HG02623 (cell line): ENCODE measurements around the gene ANO3.
"Not testable (repeated sequence)": the region's sequence is repeated elsewhere in the genome, so short reads cannot be mapped to it uniquely, and the experiment has no call there.

ENCODE experiments used
- ATAC-seq: cut with Tn5 transposase; IDR thresholded peaks from one replicate; pipeline ENCODE4 v1.9.1; 2021; ENCODE audit warnings: moderate library complexity; ENCODE audit not compliant: unreplicated experiment

ANO3 gene

GRCh38 chr11:26618441-26618840, 286.5 kb downstream of the ANO3 start:
- no peak for ATAC-seq

- ATAC-seq, result no peak
These were observed 288.5 kb downstream of the ANO3 start for GRCh38 chr11:26620282-26621045.

- ATAC-seq, result no peak
These were observed 289.2 kb downstream of the ANO3 start for GRCh38 chr11:26621132-26621531.

GRCh38 chr11:26622181-26622580, 290.3 kb downstream of the ANO3 start:
- ATAC-seq, result no peak

- no peak for ATAC-seq
These were observed 291.2 kb downstream of the ANO3 start for GRCh38 chr11:26623076-26623659.

- ATAC-seq, result no peak
These were observed 294.4 kb downstream of the ANO3 start for GRCh38 chr11:26626346-26626745.

- ATAC-seq, result peak; percentile 69
These were observed 300.8 kb downstream of the ANO3 start for GRCh38 chr11:26632691-26633159.

GRCh38 chr11:26643314-26643713, 311.4 kb downstream of the ANO3 start:
- ATAC-seq, result not testable (repeated sequence)

- peak; percentile 91 for ATAC-seq
These were observed 318.0 kb downstream of the ANO3 start for GRCh38 chr11:26649884-26650283.

GRCh38 chr11:26651916-26652315, 320.0 kb downstream of the ANO3 start:
- no peak for ATAC-seq

- no peak for ATAC-seq
These were observed 323.4 kb downstream of the ANO3 start for GRCh38 chr11:26655287-26655686.

- ATAC-seq, result no peak
These were observed 331.0 kb downstream of the ANO3 start for GRCh38 chr11:26662916-26663315.

GRCh38 chr11:26665036-26665435, 333.1 kb downstream of the ANO3 start:
- no peak for ATAC-seq

- no peak for ATAC-seq
These were observed 334.0 kb downstream of the ANO3 start for GRCh38 chr11:26665946-26666345.

GRCh38 chr11:26675233-26675928, 343.5 kb downstream of the ANO3 start:
- no peak for ATAC-seq

- ATAC-seq, result no peak
These were observed 344.7 kb downstream of the ANO3 start for GRCh38 chr11:26676641-26677040.

- no peak for ATAC-seq
These were observed 345.6 kb downstream of the ANO3 start for GRCh38 chr11:26677566-26677965.

GRCh38 chr11:26687351-26687750, 355.4 kb downstream of the ANO3 start:
- ATAC-seq, result no peak

- ATAC-seq, result no peak
These were observed 356.8 kb downstream of the ANO3 start for GRCh38 chr11:26688701-26689100.

GRCh38 chr11:26696330-26696729, 364.4 kb downstream of the ANO3 start:
- ATAC-seq, result no peak

GRCh38 chr11:26698224-26698623, 366.3 kb downstream of the ANO3 start:
- no peak for ATAC-seq
